Peyer's patch (tissue), 4 donors: ENCODE results near the gene ENPP6. TPM values are rescaled to one million over a fixed set of nuclear protein-coding genes. Genes with fewer than 3 reads are reported as not detected.

Experiments used
- DNase-seq, 3 donors: peaks; one replicate each; pipeline ENCODE4 v3.0.0-alpha.2; 2017 to 2019
- H3K27ac ChIP-seq, 4 donors: fragments of 200-600 bp; sonication (generic); one replicate each; pipeline ENCODE4 v1.5.1; 2016 to 2019
- H3K27me3 ChIP-seq, 2 donors: fragments of 200-600 bp; sonication (generic); one replicate each; pipeline ENCODE4 v1.5.1; 2019
- H3K36me3 ChIP-seq, 3 donors: fragments of 200-600 bp; sonication (generic); one replicate each; pipeline ENCODE4 v1.5.1; 2016 to 2019
- H3K4me1 ChIP-seq, 4 donors: fragments of 200-600 bp; sonication (generic); one replicate each; pipeline ENCODE4 v1.5.1; 2016 to 2019
- H3K4me3 ChIP-seq, 4 donors: fragments of 200-600 bp; sonication (generic); 1 replicate in 3 of 4; 2 replicates in 1 of 4; pipeline ENCODE4 v1.5.1; 2016 to 2019; ENCODE audit warnings: mild to moderate bottlenecking in 1 of 4
- H3K9me3 ChIP-seq, 4 donors: fragments of 200-600 bp; sonication (generic); one replicate each; pipeline ENCODE4 v1.5.1; 2016 to 2019; ENCODE audit warnings: mild to moderate bottlenecking in 1 of 4
- POLR2A ChIP-seq, 2 donors: fragments of 450-650 bp; IDR thresholded peaks; one replicate each; pipeline ENCODE4 v1.5.1; 2017; ENCODE audit warnings: antibody characterized with exemption in 2 of 2, mild to moderate bottlenecking in 2 of 2, moderate library complexity in 2 of 2
- total RNA-seq, 4 donors: library from RNA; depleted of rRNA; stranded (reverse); fragments of >200 nt; gene quantifications; one replicate each; pipeline ENCODE4 v1.1.0, GENCODE V29; 2016
- TF ChIP-seq, protein P1 (sequence below), 6 experiments: fragments of 450-650 bp in 4 of 6; fragments of 200-600 bp in 2 of 6; sonication (generic) in 1 of 6; IDR thresholded peaks; one replicate each; pipeline ENCODE4 v1.5.1; 2017 to 2019; ENCODE audit warnings: antibody characterized with exemption in 6 of 6, mild to moderate bottlenecking in 3 of 6, moderate library complexity in 1 of 6

The ENPP6 gene
- total RNA-seq, 4 donors from 2014 or later, result 0.35 to 1.0 (median 0.40) TPM; not detected in 1

DNA sequence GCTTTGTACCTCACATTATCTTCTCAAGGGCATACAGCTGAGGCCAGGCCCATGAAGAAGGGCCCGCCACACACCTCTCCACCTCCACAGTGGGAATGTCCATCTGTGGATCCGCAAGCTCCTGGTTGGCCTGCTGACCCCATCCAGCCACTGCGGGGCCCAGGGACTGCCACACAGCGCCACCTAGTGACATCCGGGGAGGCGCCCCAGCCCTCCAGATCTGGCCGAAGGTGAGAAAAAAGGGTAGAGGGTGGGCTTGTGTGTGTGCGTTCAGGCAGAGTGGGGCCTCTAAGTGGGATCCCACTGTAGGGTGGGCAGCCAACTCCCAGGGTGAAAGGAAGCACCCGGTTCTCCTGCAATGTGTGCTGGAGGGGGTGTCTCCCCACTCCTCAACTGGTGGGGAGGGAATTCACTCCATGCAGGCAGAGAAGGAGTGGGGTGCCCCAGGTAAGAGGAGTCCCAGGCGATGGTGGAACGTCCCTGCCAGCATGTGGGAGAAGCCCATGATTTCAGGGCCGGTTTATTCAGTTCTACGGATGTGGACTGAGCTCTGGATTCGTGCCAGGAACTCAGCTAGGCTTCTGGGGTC lies 117.3 kb downstream of the ENPP6 start:
- Histone ChIP-seq H3K4me3 (no peak overlapping the region), H3K27me3 (no peaks in the 10 kb centered on the region), H3K36me3 (no peaks in the 10 kb centered on the region), H3K9me3 (no peaks in the 10 kb centered on the region), H3K4me1 (no peaks in the 10 kb centered on the region), H3K27ac (no peak overlapping the region)
- DNase-seq, result peak in 2 of 3 donors; percentile 49 to 59
- no peak for TF ChIP-seq POLR2A (IDR thresholded peaks at IDR 0.05)
- TF ChIP-seq, protein P1, sequence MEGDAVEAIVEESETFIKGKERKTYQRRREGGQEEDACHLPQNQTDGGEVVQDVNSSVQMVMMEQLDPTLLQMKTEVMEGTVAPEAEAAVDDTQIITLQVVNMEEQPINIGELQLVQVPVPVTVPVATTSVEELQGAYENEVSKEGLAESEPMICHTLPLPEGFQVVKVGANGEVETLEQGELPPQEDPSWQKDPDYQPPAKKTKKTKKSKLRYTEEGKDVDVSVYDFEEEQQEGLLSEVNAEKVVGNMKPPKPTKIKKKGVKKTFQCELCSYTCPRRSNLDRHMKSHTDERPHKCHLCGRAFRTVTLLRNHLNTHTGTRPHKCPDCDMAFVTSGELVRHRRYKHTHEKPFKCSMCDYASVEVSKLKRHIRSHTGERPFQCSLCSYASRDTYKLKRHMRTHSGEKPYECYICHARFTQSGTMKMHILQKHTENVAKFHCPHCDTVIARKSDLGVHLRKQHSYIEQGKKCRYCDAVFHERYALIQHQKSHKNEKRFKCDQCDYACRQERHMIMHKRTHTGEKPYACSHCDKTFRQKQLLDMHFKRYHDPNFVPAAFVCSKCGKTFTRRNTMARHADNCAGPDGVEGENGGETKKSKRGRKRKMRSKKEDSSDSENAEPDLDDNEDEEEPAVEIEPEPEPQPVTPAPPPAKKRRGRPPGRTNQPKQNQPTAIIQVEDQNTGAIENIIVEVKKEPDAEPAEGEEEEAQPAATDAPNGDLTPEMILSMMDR (IDR thresholded peaks at IDR 0.05), result peak in 4 of 6 experiments; percentile 42 to 64 (median 54)

DNA sequence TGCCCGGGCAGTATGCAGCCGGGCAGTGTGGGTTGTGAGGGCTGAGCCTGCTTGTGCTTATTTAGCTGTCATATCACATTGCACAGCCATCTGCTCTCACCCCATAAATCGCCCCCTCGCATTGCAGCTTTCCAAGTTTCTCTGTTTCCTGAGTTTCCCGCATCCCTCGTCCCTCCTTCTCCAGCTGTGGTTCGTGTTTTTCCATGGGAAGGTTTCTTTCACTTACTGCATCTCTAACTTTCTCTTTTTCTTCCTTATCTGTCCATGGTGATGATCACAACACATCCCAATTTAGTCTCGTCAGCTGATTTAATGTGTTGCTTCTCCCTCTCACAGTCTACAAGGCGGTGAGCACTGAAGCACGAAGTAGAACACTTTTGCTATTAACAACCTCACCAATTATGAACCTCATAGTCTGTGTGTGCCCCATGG lies 118.1 kb downstream of the ENPP6 start:
- Histone ChIP-seq H3K27ac (no peak overlapping the region), H3K36me3 (no peaks in the 10 kb centered on the region), H3K9me3 (no peaks in the 10 kb centered on the region), H3K4me1 (no peaks in the 10 kb centered on the region), H3K4me3 (no peak overlapping the region), H3K27me3 (no peaks in the 10 kb centered on the region)
- no peak for TF ChIP-seq POLR2A (IDR thresholded peaks at IDR 0.05)
- TF ChIP-seq, protein P1 (IDR thresholded peaks at IDR 0.05), result no peak
- DNase-seq, result no peak

DNA sequence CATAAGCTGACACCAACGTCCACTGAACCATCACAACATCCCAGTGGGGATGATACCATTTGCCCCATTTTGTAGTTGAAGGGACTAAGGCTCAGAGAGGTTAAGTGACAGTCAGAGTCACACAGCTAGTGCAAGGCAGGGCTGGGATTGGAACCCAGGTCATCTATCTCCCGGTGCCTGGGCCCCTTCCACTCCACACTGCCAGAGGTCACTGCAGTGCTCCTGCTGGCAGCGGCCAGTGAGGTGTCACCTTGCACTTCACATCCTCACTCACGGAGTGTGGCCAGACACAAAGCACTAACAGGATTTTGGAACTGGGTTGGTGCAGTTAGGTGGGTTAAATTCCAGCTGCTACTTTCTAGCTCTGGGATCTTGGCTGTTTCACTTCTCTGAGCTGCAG lies 118.7 kb downstream of the ENPP6 start:
- no peaks in the 10 kb centered on the region for H3K27me3 ChIP-seq
- no peak overlapping the region for H3K4me3 ChIP-seq
- TF ChIP-seq POLR2A (IDR thresholded peaks at IDR 0.05), result no peak
- TF ChIP-seq, protein P1 (IDR thresholded peaks at IDR 0.05), result no peak
- no peaks in the 10 kb centered on the region for H3K4me1 ChIP-seq
- no peaks in the 10 kb centered on the region for H3K9me3 ChIP-seq
- no peak for DNase-seq
- H3K36me3 ChIP-seq, result no peaks in the 10 kb centered on the region
- no peak overlapping the region for H3K27ac ChIP-seq

DNA sequence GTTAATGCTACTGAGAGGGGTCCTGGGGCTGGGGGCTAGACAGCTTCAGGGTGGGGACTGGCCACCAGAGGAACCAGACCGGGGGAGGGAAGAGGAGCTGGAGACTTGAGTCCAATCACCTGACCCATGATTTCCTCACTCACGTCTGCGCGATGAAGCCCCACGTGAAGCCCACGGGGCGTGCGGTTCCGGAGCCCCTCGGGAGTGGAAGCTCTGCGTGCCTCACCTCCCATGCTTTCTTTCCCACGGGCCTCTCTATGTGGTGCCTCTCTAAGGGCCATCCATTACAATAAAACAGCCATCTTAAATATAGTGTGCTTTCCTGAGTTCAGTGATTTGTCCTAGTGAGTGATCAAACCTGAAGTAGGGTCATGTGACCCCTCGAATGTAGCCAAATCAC lies 119.9 kb downstream of the ENPP6 start:
- Histone ChIP-seq H3K4me1 (no peaks in the 10 kb centered on the region), H3K27ac (no peak overlapping the region), H3K36me3 (no peaks in the 10 kb centered on the region), H3K27me3 (no peaks in the 10 kb centered on the region), H3K9me3 (no peaks in the 10 kb centered on the region), H3K4me3 (no peak overlapping the region)
- DNase-seq, result no peak
- TF ChIP-seq POLR2A (IDR thresholded peaks at IDR 0.05), result no peak
- TF ChIP-seq, protein P1 (IDR thresholded peaks at IDR 0.05), result no peak

DNA sequence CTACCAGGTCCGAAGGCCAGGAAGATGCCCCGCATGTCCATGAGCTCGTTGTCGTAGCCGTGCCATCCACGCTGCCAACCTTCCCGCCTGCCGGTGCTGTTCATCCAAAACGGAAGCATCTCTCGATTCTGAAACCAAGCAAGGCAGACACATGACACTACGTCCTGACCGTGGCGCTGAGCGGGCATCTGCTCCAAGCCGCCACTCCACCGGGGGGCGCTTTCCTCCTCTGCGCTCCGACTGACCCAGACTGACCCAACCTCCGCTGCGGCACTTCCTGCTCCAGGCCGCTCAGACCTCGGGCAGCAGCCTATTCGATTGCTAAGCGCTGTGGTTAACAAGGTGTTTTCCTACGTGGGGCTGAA lies 120.5 kb downstream of the ENPP6 start:
- H3K27me3 ChIP-seq, result no peaks in the 10 kb centered on the region
- H3K4me3 ChIP-seq, result peak overlapping the region in 3 of 4 donors; percentile 12 to 26 (median 22)
- TF ChIP-seq, protein P1 (IDR thresholded peaks at IDR 0.05), result peak in 4 of 6 experiments; percentile 13 to 40 (median 23)
- no peak for TF ChIP-seq POLR2A (IDR thresholded peaks at IDR 0.05)
- no peaks in the 10 kb centered on the region for H3K9me3 ChIP-seq
- H3K36me3 ChIP-seq, result no peaks in the 10 kb centered on the region
- H3K4me1 ChIP-seq, result no peaks in the 10 kb centered on the region
- H3K27ac ChIP-seq, result peak overlapping the region in 1 of 4 donors; percentile 3
- DNase-seq, result peak in 2 of 3 donors; percentile 59 to 69
